ENCODE results near the gene NFATC4. TPM values are rescaled to one million over a fixed set of nuclear protein-coding genes. Genes with fewer than 3 reads are reported as not detected.

The NFATC4 gene
- total RNA-seq, 1 experiment from 2014 or later, result 10.7 TPM

- no TSS peak for BruUV-seq (replicated peaks)
- intact Hi-C loops (cut with micrococcal nuclease; ENCODE audit: unreplicated experiment), result no loop called here
- TF ChIP-seq CTCF (IDR thresholded peaks at IDR 0.05; ENCODE audit: unreplicated experiment), result no peak
Measured at GRCh38 chr14:24339284-24340151, 28.5 kb upstream of the NFATC4 start, which contains the start of gene RIPK3. RIPK3 (minus strand) TSS chr14:24339991; CDS start chr14:24339826, 165 bp downstream.

GRCh38 chr14:24340606-24341005, 27.4 kb upstream of the NFATC4 start:
- CTCF ChIA-PET, result interaction anchor here (0.8 to 2.1 kb wide), 3 partner anchors 8 to 91 kb away, joined by 3 to 5 read pairs (median 3); no protein-coding TSS in a partner anchor
- Mint-ChIP-seq H3K27ac (ENCODE audit: unreplicated experiment) (no peak overlapping the region), H3K9me3 (ENCODE audit: low read depth, unreplicated experiment) (no peaks in the 10 kb centered on the region), H3K4me1 (ENCODE audit: low read depth, unreplicated experiment) (peaks cover 8% of the 10 kb centered on the region), H3K4me3 (ENCODE audit: low read depth, unreplicated experiment) (no peak overlapping the region), H3K36me3 (ENCODE audit: insufficient read depth, unreplicated experiment) (peaks cover 8% of the 10 kb centered on the region), H3K27me3 (ENCODE audit: unreplicated experiment) (no peaks in the 10 kb centered on the region)
- TF ChIP-seq CTCF (IDR thresholded peaks at IDR 0.05; ENCODE audit: unreplicated experiment), result no peak
- intact Hi-C loops (cut with micrococcal nuclease; ENCODE audit: unreplicated experiment), result no loop called here
- no TSS peak for BruUV-seq (replicated peaks)
- no peak for DNase-seq

More at GRCh38 chr14:24339284-24340151, 28.5 kb upstream of the NFATC4 start, which contains the start of gene RIPK3:
- peaks cover 17% of the 10 kb centered on the region for H3K4me1 Mint-ChIP-seq (ENCODE audit: low read depth, unreplicated experiment)
- H3K9me3 Mint-ChIP-seq (ENCODE audit: low read depth, unreplicated experiment), result no peaks in the 10 kb centered on the region
- H3K27ac Mint-ChIP-seq (ENCODE audit: unreplicated experiment), result no peak within 1 kb of the TSS
- CTCF ChIA-PET, result interaction anchor here (0.8 to 2.1 kb wide), 4 partner anchors 9 to 92 kb away, joined by 3 to 5 read pairs (median 4); partner anchors contain the start of genes CBLN3 and KHNYN
- DNase-seq, result peak; percentile 60
- H3K36me3 Mint-ChIP-seq (ENCODE audit: insufficient read depth, unreplicated experiment), result peaks cover 8% of the 10 kb centered on the region
- no peaks in the 10 kb centered on the region for H3K27me3 Mint-ChIP-seq (ENCODE audit: unreplicated experiment)
- peak within 1 kb of the TSS; percentile 77 for H3K4me3 Mint-ChIP-seq (ENCODE audit: low read depth, unreplicated experiment)

GRCh38 chr14:24342889-24343288, 25.1 kb upstream of the NFATC4 start:
- H3K36me3 Mint-ChIP-seq (ENCODE audit: insufficient read depth, unreplicated experiment), result peaks cover 8% of the 10 kb centered on the region
- intact Hi-C loops (cut with micrococcal nuclease; ENCODE audit: unreplicated experiment), result no loop called here
- no peaks in the 10 kb centered on the region for H3K9me3 Mint-ChIP-seq (ENCODE audit: low read depth, unreplicated experiment)
- no peak overlapping the region for H3K4me3 Mint-ChIP-seq (ENCODE audit: low read depth, unreplicated experiment)
- CTCF ChIA-PET, result no interaction called here
- BruUV-seq (replicated peaks), result no TSS peak
- H3K4me1 Mint-ChIP-seq (ENCODE audit: low read depth, unreplicated experiment), result no peaks in the 10 kb centered on the region
- H3K27me3 Mint-ChIP-seq (ENCODE audit: unreplicated experiment), result no peaks in the 10 kb centered on the region
- no peak overlapping the region for H3K27ac Mint-ChIP-seq (ENCODE audit: unreplicated experiment)
- DNase-seq, result no peak
- TF ChIP-seq CTCF (IDR thresholded peaks at IDR 0.05; ENCODE audit: unreplicated experiment), result no peak

- intact Hi-C loops (cut with micrococcal nuclease; ENCODE audit: unreplicated experiment), result no loop called here
- no peak overlapping the region for H3K27ac Mint-ChIP-seq (ENCODE audit: unreplicated experiment)
- CTCF ChIA-PET, result interaction anchor here (0.6 kb wide), 1 partner anchor 55 kb away, joined by 5 read pairs; the partner anchor contains the start of gene NYNRIN
- no peak overlapping the region for H3K4me3 Mint-ChIP-seq (ENCODE audit: low read depth, unreplicated experiment)
- DNase-seq, result no peak
- H3K9me3 Mint-ChIP-seq (ENCODE audit: low read depth, unreplicated experiment), result no peaks in the 10 kb centered on the region
- peaks cover 8% of the 10 kb centered on the region for H3K36me3 Mint-ChIP-seq (ENCODE audit: insufficient read depth, unreplicated experiment)
- H3K27me3 Mint-ChIP-seq (ENCODE audit: unreplicated experiment), result peaks cover 3% of the 10 kb centered on the region
- BruUV-seq (replicated peaks), result no TSS peak
- no peak for TF ChIP-seq CTCF (IDR thresholded peaks at IDR 0.05; ENCODE audit: unreplicated experiment)
- no peaks in the 10 kb centered on the region for H3K4me1 Mint-ChIP-seq (ENCODE audit: low read depth, unreplicated experiment)
Measured at GRCh38 chr14:24343795-24344660, 24.0 kb upstream of the NFATC4 start.
